Fibroblast of the conjunctiva (primary cell): ENCODE measurements around the gene UBE2E2.
A peak's percentile ranks its signal among the peaks of the same experiment; 100 is the strongest.
"Not testable (repeated sequence)": the region's sequence is repeated elsewhere in the genome, so short reads cannot be mapped to it uniquely, and the experiment has no call there.

Source experiments
- DNase-seq: peaks from one replicate; pipeline ENCODE4 v3.0.0-alpha.2; 2010; ENCODE audit warnings: low read depth

UBE2E2 gene

DNA sequence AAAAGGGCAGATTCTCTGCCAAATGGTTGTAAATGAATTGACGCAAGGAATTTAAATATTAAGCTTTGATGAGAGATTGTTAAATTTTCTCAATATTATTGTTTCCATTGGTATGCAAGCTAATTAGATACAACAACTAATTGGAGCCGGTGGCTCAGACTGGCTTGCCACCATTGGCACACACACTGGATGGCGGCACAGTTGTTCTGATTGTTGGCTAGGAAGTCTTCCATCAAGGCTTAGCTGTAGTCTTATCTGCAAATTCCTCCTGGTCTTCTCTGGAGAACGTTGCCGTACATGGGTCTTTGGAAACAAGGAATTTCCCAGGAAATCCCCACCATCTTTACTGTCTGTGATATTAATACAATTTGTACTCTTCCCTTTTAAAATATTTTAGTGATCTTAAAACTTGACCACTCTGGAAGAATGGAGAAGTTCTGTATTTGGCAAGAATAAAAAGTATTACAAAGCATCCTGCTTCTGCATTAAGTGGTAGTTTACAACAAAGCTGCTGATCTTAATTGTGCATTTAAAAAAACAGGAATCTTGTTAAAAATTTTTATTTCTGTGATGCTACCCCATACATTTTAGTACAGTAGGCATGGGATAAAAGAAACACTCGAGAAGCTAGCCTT, 126.5 kb downstream of the UBE2E2 start:
- DNase-seq: no peak

DNA sequence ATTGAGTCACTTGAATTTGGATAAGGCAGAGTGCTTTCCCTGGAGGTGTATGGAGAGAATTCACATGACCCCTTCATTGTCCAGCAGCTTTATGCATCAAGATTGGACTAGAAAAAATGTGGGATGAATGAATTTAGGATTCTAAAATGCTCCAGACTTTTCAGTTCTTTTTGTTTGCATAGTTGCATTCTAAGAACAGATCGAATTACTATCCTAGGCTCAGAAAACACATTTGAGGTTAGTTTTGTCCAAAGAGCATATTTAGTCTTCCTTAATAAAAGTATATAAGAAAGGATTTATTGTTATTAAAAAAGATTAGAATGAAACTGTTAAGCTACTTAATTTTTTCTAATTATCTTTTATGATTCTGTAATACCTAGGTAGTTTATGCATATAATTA, 127.4 kb downstream of the UBE2E2 start:
- no peak for DNase-seq

DNA sequence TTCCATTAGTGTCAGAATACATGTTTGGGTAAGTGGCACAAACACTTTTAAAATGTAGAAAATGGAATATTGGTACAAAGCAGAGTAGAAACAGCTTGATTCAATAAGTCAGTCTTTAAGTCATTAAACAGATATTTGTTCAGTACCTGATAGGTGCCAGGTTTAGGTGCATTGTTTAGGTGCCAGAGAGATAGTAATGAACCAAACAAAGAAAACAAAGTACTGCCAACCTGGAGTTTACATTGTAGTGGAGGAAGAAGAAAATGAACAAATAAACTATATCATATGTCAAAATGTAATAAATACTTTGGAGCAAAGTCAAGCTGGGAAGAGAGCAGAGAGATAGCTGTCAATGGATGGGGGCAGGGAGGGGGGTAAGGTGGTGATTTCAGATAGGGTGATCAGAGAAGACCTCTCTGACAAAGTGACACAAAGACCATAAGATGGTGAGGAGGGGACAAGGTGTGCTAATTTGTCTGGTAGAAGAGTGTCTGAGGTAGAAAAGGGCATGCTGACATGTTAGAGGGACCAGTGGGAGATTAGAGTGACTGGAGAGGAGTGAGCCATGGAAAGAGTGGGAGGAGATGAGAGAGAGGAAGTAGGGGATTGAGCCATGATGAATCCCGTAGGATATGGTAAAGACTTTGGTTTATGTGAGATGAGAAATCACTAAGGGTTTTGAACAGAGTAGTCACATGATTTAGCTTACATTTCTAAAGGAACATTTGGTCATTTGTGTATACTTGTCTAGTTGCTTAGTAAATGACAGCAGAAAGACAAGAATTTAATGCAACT, 128.2 kb downstream of the UBE2E2 start:
- DNase-seq: no peak

DNA sequence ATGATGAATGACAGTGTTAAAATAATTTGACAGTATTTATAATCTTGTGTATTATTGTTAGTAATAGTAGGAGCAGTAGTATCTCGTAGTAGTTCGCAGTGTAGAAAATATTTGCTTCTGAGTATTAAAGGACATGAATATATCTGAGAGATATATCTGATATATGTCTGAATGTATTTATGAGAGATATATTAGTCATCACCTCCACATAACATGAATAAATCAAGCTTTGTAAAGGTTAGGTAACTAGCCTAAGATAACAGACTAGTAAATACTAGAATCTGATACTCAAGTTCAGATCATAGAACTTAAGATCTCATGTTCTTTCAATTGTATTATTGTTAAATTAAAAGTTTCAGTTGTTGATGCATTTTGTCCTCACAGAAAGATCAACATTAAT, 130.5 kb downstream of the UBE2E2 start:
- DNase-seq: no peak

GRCh38 chr3:23336853-23337252, 133.7 kb downstream of the UBE2E2 start:
- not testable (repeated sequence) for DNase-seq

DNA sequence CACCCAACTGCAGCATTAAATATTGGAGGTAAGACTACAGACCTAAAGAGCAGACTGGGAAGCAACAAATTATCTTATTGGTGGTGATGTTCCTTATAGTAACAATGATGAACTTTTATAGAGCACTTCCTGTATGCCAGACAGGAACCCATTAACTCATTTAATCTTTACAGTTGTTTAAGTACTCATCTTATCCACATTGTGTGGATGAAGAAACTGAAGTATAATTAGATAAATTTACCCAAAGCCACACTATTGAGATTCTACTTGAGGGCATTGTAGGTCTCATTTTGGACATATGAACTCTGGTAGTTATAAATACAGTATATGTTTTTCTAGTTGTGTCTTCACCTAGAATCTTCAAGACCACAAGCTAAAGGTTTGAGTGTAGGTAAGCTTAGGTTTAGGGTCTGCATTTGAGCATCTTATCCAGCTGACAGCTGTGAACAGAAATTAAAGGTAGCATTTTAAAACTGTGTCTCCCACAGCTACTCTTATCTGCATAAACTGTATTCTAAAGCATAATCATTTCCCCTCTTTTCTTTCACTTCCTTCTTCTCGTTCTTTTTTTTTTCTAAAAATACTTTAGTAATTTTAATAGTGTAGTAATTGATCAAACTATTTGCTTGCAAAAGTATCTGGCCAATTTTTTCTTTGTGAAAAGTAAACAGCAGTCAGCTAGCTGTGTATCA, 138.2 kb downstream of the UBE2E2 start:
- DNase-seq: no peak

GRCh38 chr3:23342343-23342742, 139.2 kb downstream of the UBE2E2 start:
- no peak for DNase-seq

GRCh38 chr3:23343509-23343908, 140.4 kb downstream of the UBE2E2 start:
- no peak for DNase-seq

GRCh38 chr3:23344886-23345285, 141.8 kb downstream of the UBE2E2 start:
- no peak for DNase-seq

GRCh38 chr3:23349444-23349843, 146.3 kb downstream of the UBE2E2 start:
- not testable (repeated sequence) for DNase-seq

DNA sequence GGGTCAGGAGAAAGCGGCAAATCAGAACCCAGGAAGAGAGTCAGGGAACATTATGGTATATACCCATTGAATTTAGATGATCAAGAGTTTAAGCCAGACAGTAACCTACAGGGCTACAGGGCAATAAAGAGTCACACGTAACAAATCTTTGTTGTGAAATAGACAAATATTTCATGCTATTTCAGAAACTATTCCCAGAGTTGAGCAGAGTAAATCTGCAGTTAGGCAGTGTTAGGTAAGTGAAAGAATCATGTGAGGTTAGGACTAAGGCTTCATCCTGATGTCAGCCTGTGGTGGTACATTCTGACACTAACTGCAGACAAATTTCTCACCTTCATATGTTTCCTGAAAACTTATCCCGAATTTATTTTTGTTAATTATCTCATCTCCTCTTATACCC, 153.0 kb downstream of the UBE2E2 start:
- DNase-seq: no peak

DNA sequence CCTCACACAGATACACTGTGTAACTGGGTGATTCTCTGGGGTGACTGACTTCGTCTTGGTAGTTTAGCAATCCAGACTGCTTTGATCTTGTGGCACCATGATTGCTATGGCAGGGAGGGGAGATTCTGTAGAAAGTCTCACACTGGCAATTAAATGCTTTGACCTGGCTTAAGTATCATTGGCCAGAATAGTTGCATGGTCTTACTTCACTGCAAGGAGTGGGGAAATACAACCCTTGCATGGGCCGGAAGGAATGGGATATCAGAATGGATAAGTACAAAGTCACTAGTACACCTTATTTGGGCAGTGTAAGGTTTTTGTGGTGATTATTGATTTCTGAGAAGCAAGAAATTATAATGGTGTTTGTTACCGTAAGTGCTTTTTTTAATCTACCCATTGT, 153.8 kb downstream of the UBE2E2 start:
- DNase-seq: no peak

GRCh38 chr3:23359116-23359515, 156.0 kb downstream of the UBE2E2 start:
- DNase-seq: no peak

- DNase-seq: no peak
These were observed 161.9 kb downstream of the UBE2E2 start for GRCh38 chr3:23365066-23365465.

- no peak for DNase-seq
These were observed 165.6 kb downstream of the UBE2E2 start for GRCh38 chr3:23368731-23369130.

- peak; percentile 5 for DNase-seq
These were observed 169.2 kb downstream of the UBE2E2 start for GRCh38 chr3:23372285-23372684.

DNA sequence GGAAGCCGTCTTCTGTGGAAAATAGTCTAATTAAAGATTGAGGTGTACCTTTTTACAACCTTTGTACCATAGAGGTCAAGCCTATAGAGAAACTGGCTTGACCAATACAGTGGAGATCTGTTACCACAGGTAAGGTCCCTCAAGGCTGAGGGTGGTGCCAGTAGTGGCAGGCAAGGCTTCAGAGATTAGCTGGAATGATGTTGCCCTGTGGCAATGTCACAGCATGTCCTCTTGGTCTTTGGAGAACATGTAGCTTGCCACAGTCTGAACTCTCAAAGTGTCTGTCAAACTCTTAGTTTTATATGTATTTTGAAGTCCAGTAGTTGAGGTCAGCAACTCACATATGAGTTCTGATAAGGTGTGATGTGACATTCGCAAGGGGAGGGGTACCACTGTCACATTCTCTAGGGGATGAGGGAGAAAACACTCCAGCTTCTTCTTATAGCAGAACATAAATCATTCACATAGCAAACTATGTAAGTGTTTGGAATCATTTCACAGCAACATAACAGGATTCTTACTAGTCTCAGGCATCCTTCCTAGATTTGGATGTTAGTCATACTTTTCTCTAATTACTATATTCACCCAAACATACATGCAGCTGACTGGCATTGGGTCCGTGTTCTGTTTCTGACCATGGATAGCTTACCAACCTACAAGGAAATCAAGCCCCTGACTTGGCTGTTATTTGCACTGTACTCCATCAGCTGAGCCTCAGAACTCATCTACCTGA, 173.6 kb downstream of the UBE2E2 start:
- no peak for DNase-seq

DNA sequence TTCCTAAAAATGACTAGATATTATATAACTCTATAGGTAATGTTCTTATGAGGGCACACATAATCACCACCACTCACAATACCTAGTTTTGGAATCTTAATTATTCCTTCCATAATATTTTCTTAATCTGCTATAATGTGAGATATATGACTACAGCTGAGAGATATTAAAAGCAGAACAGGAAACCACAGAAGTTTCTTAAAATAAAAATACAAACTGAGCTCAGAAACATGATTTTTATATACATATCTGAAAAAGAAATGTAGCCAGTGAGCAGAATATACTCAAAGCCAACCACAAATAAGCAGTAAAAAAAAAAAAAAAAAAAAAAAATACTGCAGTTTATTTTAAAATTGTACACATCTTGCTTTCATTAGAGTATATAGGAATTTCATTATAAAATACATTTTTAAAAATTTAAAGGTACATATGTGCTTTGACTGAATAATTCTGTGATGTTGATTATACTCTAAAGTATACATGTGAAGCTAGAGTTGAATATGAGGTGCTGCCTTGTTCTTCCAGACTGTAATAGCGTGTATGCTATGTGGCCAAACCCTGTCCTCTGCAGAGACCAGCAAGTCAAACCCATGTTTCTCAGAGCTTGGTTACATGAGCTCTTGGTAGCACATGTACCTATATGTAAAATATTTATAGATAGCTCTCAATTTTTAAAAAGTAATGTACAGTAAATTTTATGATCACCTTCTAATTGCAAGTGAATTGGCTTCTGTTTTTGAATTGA, 175.0 kb downstream of the UBE2E2 start:
- no peak for DNase-seq

- no peak for DNase-seq
These were observed 180.7 kb downstream of the UBE2E2 start for GRCh38 chr3:23383875-23384274.

GRCh38 chr3:23385327-23385726, 182.2 kb downstream of the UBE2E2 start:
- DNase-seq: no peak

- DNase-seq: no peak
These were observed 184.3 kb downstream of the UBE2E2 start for GRCh38 chr3:23387286-23387918.
